ENCODE results near the gene JMJD6. TPM values are rescaled to one million over a fixed set of nuclear protein-coding genes. Genes with fewer than 3 reads are reported as not detected.

The JMJD6 gene
- polyA plus RNA-seq, 1 donor (not counting 4 experiments of a cell fraction or from before 2014, with no cell fraction given), result 12.0 TPM

DNA sequence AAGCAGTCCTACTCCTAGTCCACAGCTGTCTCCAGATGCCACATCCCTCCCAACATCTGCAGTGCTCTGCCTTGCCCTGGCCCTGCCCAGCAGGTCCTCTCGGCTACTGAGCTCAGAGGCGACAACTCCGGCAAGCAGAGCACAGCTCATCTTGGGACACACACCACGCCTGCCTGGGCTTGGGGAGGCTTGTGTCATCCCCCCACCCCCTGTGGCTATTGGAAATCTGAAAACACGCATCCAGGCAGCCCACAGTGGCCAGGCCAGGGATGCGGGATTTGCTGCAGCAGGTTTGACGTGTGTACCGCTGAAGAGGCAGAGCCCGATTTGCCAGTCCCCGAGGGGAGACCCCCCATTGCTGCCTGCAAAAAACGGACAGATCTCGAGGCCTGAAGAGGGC lies 41.0 kb downstream of the JMJD6 start:
- H3K4me1 ChIP-seq (ENCODE audit: control insufficient read depth, extremely low read depth, insufficient read depth, low read length), result peaks cover 17% of the 10 kb centered on the region

DNA sequence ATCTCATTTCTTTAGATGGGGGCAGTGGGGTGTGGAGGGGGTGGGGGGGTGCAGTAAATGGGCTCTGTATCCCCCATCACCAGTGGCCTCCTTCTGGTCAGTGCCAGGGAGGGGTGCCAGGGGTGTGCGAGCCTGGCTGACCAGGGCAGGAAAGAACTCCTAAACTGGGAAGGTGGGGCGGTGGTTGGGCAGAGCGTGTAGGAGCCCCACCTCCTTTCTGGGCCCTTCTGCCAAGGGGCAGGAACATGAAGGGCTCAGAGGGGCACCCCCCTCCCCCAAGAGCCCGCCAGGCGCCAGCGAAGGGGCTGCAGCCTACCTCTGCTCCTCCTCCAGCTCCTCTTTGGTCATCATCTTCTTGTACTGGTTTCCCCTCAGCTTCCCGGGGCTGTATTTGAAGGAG lies 41.6 kb downstream of the JMJD6 start:
- FAIRE-seq (no peak), DNase-seq (ENCODE audit: low read depth, low spot score) (no peak)
- no peak overlapping the region for H2AFZ ChIP-seq (ENCODE audit: control insufficient read depth, low read length)
- no peak overlapping the region for H3K4me3 ChIP-seq (ENCODE audit: control insufficient read depth in 2 of 3, extremely low read depth in 1 of 3, insufficient read depth in 2 of 3, low read depth in 1 of 3, low read length in 3 of 3)
- H3K27me3 ChIP-seq (ENCODE audit: control insufficient read depth, extremely low read depth, insufficient read depth, low read length), result no peaks in the 10 kb centered on the region
- H4K20me1 ChIP-seq (ENCODE audit: control insufficient read depth, extremely low read depth, insufficient read depth, low read length), result no peaks in the 10 kb centered on the region
- no peak overlapping the region for H3K4me2 ChIP-seq (ENCODE audit: control insufficient read depth, extremely low read depth, insufficient read depth, low read depth, low read length)
- no peaks in the 10 kb centered on the region for H3K79me2 ChIP-seq (ENCODE audit: control insufficient read depth, insufficient read depth, low read length)
- no peak overlapping the region for H3K9ac ChIP-seq (ENCODE audit: control insufficient read depth, extremely low read depth, insufficient read depth, low read length)
- dilution Hi-C loops (cut with MboI; ENCODE audit: extremely low pct_ligation_motif_present, low sequenced_read_pairs), result no loop called here
- peaks cover 2% of the 10 kb centered on the region for H3K9me1 ChIP-seq (ENCODE audit: control insufficient read depth, extremely low read depth, insufficient read depth, low read length)
- TF ChIP-seq EZH2 (IDR thresholded peaks at IDR 0.05; ENCODE audit: low read length) (no peak), CTCF (optimal IDR thresholded peaks at IDR 0.05 in 1 of 3, IDR thresholded peaks at IDR 0.05 in 1 of 3, conservative IDR thresholded peaks at IDR 0.05 in 1 of 3; ENCODE audit: extremely low read depth in 1 of 3, insufficient read depth in 2 of 3, low read length in 3 of 3) (no peak)
- H3K4me1 ChIP-seq (ENCODE audit: control insufficient read depth, extremely low read depth, insufficient read depth, low read length), result peaks cover 17% of the 10 kb centered on the region
- no peak overlapping the region for H3K27ac ChIP-seq (ENCODE audit: control insufficient read depth, insufficient read depth, low read length)
- peaks cover 0 to 20% of the 10 kb centered on the region in 2 experiments for H3K36me3 ChIP-seq (ENCODE audit: control insufficient read depth in 2 of 2, extremely low read depth in 1 of 2, insufficient read depth in 2 of 2, low read length in 2 of 2)
- H3K9me3 ChIP-seq (ENCODE audit: control insufficient read depth, low read depth, low read length), result no peaks in the 10 kb centered on the region

More for the DNA sequence above, 41.0 kb downstream of the JMJD6 start:
- Histone ChIP-seq H3K27ac (ENCODE audit: control insufficient read depth, insufficient read depth, low read length) (no peak overlapping the region), H3K4me2 (ENCODE audit: control insufficient read depth, extremely low read depth, insufficient read depth, low read depth, low read length) (no peak overlapping the region), H3K79me2 (ENCODE audit: control insufficient read depth, insufficient read depth, low read length) (peaks cover 2% of the 10 kb centered on the region), H3K4me3 (ENCODE audit: control insufficient read depth in 2 of 3, extremely low read depth in 1 of 3, insufficient read depth in 2 of 3, low read depth in 1 of 3, low read length in 3 of 3) (no peak overlapping the region), H3K9ac (ENCODE audit: control insufficient read depth, extremely low read depth, insufficient read depth, low read length) (no peak overlapping the region), H2AFZ (ENCODE audit: control insufficient read depth, low read length) (no peak overlapping the region), H3K27me3 (ENCODE audit: control insufficient read depth, extremely low read depth, insufficient read depth, low read length) (no peaks in the 10 kb centered on the region), H3K9me1 (ENCODE audit: control insufficient read depth, extremely low read depth, insufficient read depth, low read length) (peaks cover 2% of the 10 kb centered on the region), H3K36me3 (ENCODE audit: control insufficient read depth in 2 of 2, extremely low read depth in 1 of 2, insufficient read depth in 2 of 2, low read length in 2 of 2) (peaks cover 0 to 19% of the 10 kb centered on the region in 2 experiments), H3K9me3 (ENCODE audit: control insufficient read depth, low read depth, low read length) (no peaks in the 10 kb centered on the region), H4K20me1 (ENCODE audit: control insufficient read depth, extremely low read depth, insufficient read depth, low read length) (peaks cover 2% of the 10 kb centered on the region)
- TF ChIP-seq EZH2 (IDR thresholded peaks at IDR 0.05; ENCODE audit: low read length), result no peak
- TF ChIP-seq CTCF (optimal IDR thresholded peaks at IDR 0.05 in 1 of 3, IDR thresholded peaks at IDR 0.05 in 1 of 3, conservative IDR thresholded peaks at IDR 0.05 in 1 of 3; ENCODE audit: extremely low read depth in 1 of 3, insufficient read depth in 2 of 3, low read length in 3 of 3), result no peak
- no peak for DNase-seq (ENCODE audit: low read depth, low spot score)
- FAIRE-seq, result no peak
- dilution Hi-C loops (cut with MboI; ENCODE audit: extremely low pct_ligation_motif_present, low sequenced_read_pairs), result no loop called here
